HG03135 (cell line): ENCODE results near the gene CHAC1.

ENCODE experiments used
- ATAC-seq: cut with Tn5 transposase; IDR thresholded peaks from one replicate; pipeline ENCODE4 v1.9.1; 2021; ENCODE audit warnings: mild to moderate bottlenecking, moderate library complexity; ENCODE audit not compliant: unreplicated experiment

CHAC1 gene, protein sequence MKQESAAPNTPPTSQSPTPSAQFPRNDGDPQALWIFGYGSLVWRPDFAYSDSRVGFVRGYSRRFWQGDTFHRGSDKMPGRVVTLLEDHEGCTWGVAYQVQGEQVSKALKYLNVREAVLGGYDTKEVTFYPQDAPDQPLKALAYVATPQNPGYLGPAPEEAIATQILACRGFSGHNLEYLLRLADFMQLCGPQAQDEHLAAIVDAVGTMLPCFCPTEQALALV

DNA sequence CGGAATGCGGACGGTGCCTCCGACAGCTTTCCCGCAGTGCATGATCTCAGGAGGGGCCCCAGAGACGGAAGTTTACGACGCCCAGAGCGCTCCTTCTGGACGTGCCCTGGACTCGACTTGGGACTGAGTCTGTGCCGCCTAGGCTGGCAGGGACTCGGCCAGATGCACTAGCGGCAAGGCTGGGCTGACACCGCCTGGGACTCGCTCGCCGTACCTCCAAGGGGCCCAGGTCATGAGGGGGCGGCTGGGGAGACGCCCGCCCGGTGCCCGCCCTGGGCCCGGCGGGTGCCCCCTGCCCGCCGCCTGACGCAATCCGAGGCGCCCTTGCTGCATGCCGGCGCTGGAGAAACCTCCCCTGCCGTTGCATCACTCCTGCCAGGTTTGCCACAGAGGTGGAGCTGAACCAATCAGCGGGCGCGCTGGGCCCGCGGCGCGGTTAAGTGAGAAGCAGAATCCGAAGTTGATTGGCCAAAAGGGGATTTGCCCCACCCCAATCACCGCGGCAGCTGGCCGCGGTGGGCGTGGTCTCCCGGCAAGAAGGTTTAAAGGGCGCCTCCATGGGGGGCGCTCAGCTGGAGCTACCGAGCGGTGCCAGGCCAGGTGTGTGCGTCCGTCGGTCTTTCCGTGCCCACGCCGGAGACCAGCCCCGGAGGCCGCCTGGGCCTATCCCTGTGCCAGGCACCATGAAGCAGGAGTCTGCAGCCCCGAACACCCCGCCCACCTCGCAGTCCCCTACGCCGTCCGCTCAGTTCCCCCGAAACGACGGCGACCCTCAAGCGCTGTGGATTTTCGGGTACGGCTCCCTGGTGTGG, at the start of gene CHAC1:
Gene CHAC1 (plus strand): TSS at position 571 of the 812 bp plus-strand sequence. CDS start 113 bp downstream, at position 684.
- ATAC-seq: peak; percentile 77

DNA sequence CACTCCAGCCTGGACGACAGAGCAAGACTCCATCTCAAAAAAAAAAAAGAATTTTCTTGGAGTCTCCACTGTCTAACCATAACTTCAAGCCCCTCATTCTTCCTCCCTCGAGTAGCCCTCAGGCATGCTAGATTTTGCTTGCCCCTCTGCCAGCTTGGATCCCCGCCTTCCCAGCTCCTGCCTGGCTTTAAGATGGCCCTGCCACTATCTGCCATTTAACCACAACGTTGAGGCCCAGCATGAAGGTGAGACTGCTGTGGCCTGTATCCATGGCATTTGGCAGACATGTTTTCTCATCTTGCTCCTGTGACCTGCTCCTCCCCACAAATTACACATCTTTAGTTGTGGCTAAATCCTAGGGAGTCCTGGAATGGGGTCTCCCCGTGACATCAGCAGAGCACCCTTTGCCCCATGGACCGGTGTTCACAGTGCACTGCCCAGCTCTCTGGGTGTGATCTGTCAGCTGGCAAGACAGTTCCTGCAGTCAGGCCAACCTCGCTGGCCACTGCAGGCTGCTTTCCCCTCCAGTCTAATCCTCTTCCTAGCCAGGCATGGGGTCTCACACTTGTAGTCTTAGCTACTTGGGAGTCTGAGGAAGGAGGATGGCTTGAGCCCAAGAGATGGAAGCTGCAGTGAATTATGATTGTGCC, 48.6 kb upstream of the CHAC1 start:
- ATAC-seq: no peak

DNA sequence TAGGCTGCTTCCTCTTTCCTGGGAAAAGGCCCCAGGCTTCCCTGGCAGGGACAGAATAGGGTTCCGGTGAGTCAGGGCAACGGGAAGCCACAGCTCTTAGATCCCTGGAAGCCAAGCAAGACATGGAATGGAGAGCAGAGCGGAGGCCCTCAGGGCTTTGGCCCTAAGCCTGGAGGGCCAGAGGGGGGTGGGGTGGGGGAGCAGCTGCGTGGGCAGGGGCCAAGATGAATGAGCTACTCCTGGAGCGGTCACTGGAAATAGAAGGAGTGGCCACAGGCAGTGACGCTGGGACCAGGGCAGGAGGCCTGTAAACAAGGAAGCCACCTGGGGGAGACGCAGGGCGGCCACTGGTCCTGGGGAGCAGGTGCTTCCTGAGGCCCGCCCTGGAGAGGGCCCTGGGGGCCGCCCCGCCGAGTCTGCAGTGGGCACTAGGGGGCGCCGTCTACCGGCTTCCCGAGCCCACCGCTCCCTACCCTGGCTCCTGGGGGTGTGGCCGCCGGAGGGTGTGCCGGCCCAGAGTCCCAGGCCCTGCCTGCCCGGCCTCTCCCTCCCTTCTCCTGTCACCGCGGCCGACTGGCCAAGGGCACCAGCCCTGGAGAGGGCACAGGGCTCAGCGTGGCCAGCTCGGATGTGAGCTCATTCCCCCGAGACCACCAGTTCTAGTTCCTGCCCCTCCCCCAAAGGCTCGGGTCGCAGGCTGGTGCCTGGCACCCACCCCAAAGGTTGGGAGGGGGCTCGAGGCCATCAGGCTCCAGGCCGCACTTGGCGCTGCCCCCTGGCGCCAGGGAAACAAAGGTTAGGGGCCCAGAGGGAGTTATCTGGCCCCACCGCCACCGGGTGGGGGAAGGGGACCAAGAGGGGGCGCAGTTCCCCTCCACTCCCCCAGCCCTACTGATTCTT, 46.9 kb upstream of the CHAC1 start:
- ATAC-seq: peak; percentile 62

DNA sequence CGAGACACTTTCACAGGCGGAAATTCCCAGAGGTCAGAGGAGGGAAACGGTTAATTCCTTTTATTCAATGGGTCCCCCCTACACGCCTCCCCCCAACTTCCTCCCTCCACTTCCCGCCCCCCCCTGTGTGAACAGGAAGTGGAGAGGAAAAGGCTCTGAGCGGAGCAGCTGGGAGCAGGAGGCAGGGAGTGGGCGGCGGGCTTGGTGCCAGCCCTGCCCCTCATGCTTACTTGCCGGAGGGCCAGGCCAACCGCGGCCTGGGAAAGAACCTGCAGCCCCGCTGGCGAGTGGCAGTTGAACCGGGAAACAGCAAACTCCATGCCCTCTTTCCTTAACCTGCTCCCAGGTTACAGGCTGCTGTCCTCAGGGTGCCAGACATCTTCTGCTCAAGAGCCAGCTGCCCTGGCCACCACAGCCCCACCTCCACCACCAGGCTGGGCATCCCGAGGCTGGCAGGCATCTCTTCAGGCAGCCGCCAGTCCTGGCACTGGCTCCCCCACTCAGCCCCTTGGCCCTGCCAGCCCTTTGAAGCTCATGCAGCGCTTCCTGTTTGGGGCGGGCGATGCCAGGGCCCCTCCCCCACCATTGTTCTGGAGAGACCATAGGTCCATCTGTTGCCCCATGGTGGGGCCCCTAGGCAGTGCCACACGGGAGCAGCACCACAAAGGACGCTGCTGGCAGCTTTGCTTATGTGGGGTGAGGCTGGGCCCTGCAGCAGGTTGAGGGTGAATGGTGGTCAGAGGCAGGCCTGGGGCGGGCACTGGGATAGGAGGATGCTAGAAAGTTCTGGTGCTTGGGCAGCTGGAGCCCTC, 46.1 kb upstream of the CHAC1 start:
- no peak for ATAC-seq

DNA sequence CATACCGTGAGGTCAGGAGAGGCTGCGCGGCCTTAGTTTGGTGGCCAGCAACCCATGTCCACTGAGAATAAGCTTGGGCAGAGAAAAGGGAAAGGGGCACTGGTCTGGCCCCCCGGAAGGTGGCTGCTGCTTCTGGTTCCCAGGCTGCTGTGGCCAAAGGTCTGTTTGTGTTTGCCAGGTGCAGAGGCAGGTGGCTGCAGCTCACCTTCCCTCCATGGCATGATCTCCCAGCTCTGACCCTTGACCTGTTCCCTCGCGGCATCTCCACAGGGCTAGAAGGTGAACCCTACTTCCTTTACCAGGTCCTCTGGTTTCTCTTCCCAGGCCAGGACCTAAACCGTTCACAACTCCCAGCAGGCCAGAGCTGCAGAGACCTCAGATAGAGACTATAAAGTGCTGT, 45.2 kb upstream of the CHAC1 start:
- no peak for ATAC-seq

DNA sequence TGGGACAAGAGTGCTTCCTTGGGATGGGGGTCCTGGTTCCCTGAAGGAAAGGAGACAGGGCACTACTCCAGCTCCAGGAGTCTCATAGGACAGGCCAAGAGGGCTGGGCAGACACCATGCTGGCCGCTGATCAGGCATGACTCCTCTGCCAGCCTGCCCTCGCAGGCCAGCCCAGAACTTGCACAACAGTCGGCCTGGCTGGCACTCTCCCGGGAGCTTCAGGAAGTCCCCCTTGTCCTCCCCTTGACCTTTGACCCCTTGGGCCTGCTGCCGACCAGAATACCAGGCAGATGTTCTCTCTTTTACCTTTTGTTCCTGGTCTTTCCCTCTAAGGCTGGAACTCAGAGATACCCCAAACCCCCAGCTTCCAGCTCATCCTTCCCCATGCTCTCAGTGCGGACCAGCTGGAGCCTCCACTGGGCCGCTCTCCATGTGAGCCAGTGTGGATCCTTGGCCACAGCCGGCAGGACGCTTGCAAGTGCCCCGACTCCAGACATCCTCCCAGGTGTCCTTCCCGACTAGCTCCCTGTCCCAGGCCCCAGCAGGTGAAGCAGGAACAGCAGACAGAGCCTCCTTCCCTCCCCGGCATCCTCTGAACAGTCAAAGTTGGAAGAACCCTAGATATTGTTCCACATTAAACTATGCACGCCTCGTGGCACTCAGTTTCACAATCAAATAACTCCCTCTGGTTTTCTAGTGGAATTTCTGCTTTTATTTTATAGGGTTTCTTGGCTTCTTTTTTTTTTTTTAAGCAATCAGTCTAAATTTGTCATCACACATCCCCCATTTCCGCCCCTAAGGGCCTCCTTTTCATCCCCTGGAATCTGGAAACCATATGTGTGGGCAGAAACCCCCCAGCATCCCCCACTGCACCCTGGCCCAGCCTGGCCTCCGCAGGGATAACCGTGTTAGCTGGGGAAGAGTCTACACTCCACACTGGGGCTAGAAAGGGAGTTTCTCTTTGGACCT, 43.3 kb upstream of the CHAC1 start:
- no peak for ATAC-seq

DNA sequence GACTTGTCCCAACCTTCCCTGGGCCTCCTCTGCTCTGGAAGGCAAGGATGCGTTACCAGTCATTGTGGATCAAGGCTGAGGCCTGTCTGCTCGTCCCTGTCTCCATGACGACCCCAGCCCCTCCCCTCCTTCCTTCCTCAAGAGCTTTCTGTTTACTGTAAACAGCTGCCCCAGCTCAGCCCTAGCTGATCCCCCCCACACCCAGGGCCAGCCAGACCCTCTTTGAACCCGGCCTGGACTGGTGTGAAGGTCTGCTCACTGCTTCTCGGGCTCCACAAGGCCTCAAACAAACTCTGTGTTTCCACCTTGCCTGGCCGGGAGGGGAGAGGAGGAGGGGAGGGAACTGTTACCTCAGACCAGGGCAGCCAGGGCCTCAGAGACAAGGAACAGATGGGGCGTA, 42.1 kb upstream of the CHAC1 start:
- no peak for ATAC-seq

DNA sequence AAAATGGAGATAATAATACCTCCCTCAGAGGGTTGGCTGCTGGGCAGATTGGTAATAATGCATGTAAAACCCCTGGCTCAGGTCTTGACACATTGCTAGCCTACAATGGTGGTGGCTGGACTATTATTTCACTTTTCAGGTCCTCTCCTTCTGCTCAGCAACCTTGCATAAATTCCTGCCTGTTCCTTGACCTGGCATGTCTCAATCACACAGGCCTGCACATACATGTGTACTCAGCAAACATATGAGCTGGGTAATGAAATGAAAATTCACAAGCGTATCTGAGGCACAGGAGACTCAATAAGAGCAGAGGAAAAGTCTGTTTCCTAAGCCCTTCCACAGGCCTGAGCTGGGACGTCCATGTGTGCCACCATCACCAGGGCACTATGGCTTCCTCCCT, 41.6 kb upstream of the CHAC1 start:
- no peak for ATAC-seq

DNA sequence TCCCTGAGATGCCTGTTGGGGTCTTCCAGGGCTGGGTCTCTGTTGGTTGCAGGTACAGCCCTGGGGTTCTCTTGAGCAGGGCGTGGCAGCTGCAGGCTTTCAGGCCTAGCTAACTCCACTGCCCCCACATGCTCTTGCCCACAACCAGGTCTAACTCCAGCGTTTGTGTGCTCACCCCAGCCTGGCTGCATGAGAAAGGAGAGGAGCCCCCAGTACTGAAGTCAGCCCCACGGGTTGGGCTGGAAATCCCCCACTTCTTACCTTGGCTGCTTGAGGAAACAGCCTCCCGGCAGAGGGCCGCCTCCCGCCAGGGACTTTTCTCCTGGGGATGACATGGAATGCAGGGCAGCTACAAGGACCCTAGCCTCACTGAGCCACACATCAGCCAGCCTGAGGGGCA, 40.8 kb upstream of the CHAC1 start:
- no peak for ATAC-seq

DNA sequence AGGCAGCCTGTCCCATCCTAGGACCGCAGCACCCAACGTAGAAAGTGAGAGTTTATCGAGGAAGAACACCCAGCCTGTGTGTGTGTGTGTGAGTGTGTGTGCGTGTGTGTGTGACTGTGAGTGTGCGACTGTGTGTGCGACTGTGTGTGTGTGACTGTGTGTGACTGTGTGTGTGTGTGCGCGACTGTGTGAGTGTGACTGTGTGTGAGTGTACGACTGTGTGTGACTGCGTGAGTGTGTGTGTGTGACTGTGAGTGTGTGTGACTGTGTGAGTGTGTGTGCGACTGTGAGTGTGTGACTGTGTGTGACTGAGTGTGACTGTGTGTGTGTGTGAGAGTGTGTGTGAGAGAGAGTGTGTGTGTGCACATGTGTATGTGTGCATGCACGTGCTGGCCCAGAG, 39.3 kb upstream of the CHAC1 start:
- ATAC-seq: no peak

DNA sequence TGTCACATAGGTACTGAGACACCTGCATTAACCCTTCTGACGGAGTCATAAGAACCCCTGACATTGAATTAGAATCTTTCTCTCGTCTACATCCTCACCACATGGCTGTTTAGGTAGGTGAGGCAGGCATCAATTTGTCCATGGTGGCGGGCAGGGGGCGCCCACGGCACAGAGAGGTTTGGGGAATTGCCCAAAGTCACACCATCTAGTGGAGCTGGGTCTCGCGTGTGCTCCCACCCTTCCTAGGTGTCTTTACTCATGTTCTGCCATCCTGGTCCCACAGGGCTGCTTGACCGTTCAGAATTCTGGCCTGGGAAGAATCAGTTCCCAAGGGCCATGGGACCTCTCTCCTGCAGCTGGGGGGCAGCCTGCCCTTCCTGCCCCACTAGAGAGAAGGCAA, 38.8 kb upstream of the CHAC1 start:
- no peak for ATAC-seq

DNA sequence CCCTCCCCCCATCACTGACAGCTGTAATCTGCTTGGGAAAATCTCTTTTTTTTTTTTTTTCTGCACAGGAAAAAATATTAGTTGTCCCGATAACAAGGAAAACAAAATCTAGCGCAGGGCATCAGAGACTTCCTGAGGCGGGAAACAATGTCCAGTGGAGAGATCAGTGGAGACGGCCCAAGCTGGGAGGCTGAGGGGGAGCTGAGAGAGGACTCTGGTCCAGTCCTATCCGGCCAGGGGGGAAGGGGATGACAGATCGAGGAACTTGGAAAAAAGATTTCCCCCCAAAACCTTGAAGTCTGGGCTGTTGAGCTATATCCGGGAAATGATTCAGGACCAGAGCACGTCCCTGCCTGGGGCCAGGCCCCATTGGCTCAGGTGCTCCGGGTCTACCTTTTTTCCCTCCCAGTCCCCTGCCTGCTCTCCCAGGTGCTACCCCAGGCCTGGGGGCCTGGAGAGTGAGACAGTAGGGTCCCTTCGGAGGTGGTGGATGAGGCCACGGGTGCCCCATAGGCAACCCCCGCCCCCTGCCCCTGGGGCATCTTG, 38.1 kb upstream of the CHAC1 start:
- ATAC-seq: no peak

DNA sequence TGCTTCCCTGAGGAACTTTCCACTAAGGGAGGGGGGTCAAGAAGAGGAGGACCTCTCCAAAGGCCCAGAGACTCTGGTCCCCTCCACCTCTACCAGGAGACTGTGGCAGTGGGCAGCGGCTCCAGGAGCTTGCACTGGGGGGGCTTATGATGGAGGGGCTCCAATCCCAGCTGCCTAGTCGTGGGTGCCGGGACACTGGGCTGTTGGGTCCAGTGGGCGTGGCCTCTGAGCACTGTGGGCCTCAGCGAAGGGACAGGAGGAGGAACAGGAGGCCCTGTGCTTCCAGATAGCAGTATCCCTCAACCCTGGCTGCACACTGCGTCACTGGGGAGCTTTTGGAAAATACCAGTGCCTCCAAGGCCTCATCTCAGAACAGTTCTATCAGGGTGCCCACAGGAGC, 37.6 kb upstream of the CHAC1 start:
- ATAC-seq: no peak

DNA sequence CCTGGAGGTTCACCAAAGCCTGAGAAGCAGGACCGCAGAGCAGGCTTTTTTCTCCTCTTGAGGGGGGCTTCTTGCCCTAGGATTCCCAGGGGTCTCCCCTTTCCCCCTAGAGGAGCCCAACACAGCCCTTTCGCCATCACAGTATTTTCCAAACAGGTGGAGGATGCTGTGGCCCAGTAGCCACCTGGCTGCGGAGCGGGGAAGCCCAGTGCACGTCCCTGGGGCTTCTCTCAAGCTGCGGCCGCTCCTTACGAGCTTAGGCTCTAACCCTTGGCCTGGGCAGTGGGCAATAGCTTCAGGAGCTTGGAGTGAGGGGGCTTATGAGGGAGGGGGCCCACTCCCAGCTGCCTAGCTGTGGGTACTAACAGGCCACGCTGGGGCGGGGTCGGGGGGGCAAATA, 35.7 kb upstream of the CHAC1 start:
- no peak for ATAC-seq

DNA sequence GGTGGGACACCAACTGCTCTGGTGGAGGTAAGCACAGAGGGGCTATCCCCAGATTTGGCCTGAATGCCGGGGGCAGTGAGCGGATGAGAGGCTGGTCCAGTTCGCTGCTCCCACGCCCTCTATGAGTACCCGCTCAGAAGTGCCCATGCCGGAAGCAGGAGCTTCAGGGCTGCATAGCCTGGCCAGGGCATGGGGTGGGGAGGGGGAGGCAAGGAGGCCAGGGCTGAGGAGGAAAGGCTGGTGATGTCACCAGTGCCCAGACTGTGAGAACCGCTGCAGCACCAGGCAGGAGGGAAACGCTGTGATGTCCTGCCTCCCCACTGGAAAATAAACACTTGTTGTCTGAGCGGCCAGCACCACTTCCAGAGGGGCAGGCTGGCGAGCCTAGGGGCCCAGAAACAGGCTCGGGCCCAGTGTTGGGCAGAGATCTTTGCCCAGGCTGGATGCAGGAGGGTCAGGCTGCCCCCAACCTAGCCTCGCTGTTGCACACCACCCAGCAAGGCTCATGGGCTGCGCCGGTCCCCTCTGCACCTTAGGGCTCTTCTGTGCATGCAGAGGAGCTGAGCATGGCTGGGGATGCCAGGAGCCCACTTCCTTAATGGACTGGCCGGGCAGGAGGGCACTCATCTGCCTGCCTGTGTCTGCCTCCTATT, 35.0 kb upstream of the CHAC1 start:
- no peak for ATAC-seq

DNA sequence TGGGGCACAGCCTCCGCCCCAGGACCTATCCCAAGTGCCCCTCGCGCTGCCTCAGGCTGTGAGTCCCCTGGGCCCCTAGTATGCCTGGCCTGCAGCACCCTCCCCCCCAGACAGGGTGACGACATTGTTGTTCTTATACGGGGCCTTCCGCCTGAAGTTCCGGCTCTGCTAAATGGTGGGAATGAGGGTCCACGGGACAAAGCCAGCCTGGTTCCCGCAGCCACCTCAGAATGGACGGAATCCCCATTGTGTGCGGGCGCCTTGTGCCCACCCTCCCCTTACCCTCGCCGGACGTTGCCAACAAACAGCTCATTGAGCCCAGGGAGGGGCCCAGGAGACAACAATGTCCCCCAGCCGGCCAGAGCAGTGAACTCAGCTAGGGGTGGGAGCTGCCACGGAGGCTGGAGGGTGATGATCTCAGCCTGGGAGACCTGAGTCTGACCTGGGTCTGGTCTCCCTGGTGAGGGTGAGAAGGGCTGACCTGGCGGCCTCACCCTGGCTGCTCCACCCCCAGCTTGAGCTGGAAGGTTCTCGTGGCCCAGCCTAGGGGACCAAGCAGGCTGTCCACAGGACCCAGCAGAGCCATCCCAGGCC, 34.4 kb upstream of the CHAC1 start:
- ATAC-seq: no peak

DNA sequence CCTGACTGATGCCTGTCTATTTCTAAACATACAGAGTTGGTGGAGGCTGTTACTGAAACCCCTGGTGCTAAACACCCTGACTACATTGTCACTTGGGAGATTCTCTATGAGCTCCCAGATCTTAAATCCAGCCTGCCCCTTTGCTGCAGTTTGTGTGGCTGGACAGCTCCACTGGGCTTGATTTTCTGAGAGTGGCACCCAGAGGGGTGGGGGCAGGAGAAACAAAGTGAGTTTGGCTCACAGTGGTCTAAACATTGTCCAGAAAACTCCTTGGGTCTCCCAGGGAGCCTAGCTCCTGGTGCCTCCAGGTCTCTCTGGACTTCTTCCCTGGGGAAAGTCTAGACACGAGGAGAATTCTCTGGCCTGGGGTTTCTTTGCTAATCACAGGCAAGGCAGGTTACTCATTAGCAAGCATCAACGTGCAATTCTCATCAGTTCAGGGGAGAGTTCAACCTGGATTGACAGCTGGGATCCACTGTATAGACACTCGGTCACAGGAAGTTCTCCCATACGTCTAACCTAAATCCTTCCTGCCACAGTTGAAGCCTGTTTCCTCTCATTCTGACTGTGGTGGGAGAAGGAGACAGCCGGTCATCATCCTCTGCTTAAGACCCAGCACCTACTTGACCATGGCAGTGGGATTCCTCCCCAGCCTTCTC, 31.2 kb upstream of the CHAC1 start:
- no peak for ATAC-seq
